PFSK-1 (cell line): ENCODE data around the gene TNFSF15.

ENCODE experiments used
- POLR2AphosphoS5 ChIP-seq: IDR thresholded peaks from 2 replicates; pipeline ENCODE4 v1.6.1; 2012; ENCODE audit warnings: low read depth, mild to moderate bottlenecking, control low read depth, low read length, moderate library complexity
- TF ChIP-seq, protein P1 (sequence below), 2 experiments: IDR thresholded peaks; 2 replicates each; pipeline versions ENCODE4 v1.6.1 to v1.8.0; 2011 to 2012; ENCODE audit warnings: low read depth in 2 of 2, low read length in 2 of 2, control low read depth in 1 of 2, inconsistent platforms in 1 of 2, mild to moderate bottlenecking in 1 of 2, moderate library complexity in 1 of 2; ENCODE audit not compliant: insufficient read depth in 1 of 2

DNA sequence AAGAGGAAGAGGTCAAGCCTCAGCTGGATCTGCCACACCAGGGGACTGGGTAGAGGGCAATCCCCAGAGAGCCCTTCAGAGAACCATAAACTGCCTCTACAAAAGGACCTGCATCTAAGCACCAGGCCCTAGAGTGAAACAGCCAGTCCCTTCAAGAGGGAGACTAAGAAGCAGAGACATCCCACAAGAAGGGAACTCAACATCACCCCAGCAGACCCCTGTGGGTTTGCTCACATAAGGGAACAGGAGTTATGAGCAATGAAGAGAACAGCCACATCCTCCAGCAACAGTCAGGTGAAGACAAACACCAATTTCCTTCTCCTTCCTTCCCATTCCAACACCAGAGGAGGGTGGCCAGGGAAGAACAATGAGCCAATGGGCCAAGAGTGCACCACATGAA is 48.9 kb downstream of the TNFSF15 start:
- TF ChIP-seq, protein P1, sequence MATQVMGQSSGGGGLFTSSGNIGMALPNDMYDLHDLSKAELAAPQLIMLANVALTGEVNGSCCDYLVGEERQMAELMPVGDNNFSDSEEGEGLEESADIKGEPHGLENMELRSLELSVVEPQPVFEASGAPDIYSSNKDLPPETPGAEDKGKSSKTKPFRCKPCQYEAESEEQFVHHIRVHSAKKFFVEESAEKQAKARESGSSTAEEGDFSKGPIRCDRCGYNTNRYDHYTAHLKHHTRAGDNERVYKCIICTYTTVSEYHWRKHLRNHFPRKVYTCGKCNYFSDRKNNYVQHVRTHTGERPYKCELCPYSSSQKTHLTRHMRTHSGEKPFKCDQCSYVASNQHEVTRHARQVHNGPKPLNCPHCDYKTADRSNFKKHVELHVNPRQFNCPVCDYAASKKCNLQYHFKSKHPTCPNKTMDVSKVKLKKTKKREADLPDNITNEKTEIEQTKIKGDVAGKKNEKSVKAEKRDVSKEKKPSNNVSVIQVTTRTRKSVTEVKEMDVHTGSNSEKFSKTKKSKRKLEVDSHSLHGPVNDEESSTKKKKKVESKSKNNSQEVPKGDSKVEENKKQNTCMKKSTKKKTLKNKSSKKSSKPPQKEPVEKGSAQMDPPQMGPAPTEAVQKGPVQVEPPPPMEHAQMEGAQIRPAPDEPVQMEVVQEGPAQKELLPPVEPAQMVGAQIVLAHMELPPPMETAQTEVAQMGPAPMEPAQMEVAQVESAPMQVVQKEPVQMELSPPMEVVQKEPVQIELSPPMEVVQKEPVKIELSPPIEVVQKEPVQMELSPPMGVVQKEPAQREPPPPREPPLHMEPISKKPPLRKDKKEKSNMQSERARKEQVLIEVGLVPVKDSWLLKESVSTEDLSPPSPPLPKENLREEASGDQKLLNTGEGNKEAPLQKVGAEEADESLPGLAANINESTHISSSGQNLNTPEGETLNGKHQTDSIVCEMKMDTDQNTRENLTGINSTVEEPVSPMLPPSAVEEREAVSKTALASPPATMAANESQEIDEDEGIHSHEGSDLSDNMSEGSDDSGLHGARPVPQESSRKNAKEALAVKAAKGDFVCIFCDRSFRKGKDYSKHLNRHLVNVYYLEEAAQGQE (IDR thresholded peaks at IDR 0.05; ENCODE audit: insufficient read depth in 1 of 2, low read depth in 2 of 2, low read length in 2 of 2) = no peak
- no peak for TF ChIP-seq POLR2AphosphoS5
